ENCODE measurements around the gene OBSCN.

OBSCN gene

DNA sequence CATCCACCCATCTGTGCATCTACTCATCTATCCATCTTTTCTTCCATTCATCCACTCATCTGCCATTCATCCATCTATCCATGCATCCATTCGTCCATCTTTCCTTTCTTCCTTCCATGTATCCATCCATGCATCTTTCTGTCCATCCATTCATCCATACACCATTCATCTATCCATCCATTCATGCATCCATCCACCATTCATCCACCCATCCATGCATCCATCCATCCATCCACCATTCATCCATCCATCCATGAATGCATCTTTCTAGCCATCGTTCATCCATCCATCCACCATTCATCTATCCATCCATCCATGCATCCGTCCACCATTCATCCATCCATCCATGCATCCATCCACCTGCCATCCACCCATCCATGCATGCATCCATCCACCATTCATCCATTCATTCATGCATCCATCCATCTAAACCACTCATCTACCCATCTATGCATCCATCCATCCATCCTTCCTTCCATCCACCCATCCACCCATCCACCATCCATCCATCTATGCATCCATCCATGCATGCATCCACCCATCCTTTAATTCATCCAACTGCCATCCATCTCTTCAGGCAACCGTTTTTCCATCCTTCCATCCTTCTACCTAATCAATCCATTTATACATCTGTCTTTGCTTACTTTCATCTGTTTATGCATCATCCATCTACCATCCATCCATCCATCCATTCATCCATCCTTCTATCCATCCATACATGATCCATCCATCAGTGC, 111.7 kb downstream of the OBSCN start:
- TF ChIP-seq FOXP2 (optimal IDR thresholded peaks at IDR 0.05; ENCODE audit: borderline replicate concordance, extremely low read depth, extremely low read length, insufficient read depth) (no peak), POLR2AphosphoS5 (IDR thresholded peaks at IDR 0.05; ENCODE audit: low read depth, low read length) (no peak), TAF1 (IDR thresholded peaks at IDR 0.05; ENCODE audit: borderline replicate concordance, insufficient read depth, low read length) (no peak), SIN3A (IDR thresholded peaks at IDR 0.05; ENCODE audit: borderline replicate concordance, insufficient read depth, low read length) (no peak)
- TF ChIP-seq, protein P1, sequence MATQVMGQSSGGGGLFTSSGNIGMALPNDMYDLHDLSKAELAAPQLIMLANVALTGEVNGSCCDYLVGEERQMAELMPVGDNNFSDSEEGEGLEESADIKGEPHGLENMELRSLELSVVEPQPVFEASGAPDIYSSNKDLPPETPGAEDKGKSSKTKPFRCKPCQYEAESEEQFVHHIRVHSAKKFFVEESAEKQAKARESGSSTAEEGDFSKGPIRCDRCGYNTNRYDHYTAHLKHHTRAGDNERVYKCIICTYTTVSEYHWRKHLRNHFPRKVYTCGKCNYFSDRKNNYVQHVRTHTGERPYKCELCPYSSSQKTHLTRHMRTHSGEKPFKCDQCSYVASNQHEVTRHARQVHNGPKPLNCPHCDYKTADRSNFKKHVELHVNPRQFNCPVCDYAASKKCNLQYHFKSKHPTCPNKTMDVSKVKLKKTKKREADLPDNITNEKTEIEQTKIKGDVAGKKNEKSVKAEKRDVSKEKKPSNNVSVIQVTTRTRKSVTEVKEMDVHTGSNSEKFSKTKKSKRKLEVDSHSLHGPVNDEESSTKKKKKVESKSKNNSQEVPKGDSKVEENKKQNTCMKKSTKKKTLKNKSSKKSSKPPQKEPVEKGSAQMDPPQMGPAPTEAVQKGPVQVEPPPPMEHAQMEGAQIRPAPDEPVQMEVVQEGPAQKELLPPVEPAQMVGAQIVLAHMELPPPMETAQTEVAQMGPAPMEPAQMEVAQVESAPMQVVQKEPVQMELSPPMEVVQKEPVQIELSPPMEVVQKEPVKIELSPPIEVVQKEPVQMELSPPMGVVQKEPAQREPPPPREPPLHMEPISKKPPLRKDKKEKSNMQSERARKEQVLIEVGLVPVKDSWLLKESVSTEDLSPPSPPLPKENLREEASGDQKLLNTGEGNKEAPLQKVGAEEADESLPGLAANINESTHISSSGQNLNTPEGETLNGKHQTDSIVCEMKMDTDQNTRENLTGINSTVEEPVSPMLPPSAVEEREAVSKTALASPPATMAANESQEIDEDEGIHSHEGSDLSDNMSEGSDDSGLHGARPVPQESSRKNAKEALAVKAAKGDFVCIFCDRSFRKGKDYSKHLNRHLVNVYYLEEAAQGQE (IDR thresholded peaks at IDR 0.05; ENCODE audit: insufficient read depth in 1 of 2, low read depth in 2 of 2, low read length in 2 of 2), result no peak

DNA sequence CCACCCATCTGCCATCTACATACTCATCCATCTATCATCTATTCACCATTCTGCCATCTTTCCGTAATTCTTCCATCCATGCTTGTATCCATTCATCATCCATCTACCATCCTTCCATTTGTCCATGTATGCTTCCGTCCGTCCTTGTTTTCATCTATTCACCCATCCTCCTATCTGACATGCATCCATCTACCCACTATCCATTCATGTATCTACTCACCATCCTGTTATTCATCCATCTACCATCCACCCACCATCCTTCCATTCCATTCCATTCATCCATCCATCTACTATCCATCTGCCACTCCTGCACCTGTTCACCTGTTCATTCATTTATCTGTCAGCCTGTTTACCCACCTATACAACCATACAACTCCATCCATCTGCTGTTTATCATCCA, 112.5 kb downstream of the OBSCN start:
- no peak for TF ChIP-seq SIN3A (IDR thresholded peaks at IDR 0.05; ENCODE audit: borderline replicate concordance, insufficient read depth, low read length)
- TF ChIP-seq, protein P1 (IDR thresholded peaks at IDR 0.05; ENCODE audit: insufficient read depth in 1 of 2, low read depth in 2 of 2, low read length in 2 of 2), result no peak
- TF ChIP-seq POLR2AphosphoS5 (IDR thresholded peaks at IDR 0.05; ENCODE audit: low read depth, low read length), result no peak
- no peak for TF ChIP-seq TAF1 (IDR thresholded peaks at IDR 0.05; ENCODE audit: borderline replicate concordance, insufficient read depth, low read length)
- TF ChIP-seq FOXP2 (optimal IDR thresholded peaks at IDR 0.05; ENCODE audit: borderline replicate concordance, extremely low read depth, extremely low read length, insufficient read depth), result no peak

DNA sequence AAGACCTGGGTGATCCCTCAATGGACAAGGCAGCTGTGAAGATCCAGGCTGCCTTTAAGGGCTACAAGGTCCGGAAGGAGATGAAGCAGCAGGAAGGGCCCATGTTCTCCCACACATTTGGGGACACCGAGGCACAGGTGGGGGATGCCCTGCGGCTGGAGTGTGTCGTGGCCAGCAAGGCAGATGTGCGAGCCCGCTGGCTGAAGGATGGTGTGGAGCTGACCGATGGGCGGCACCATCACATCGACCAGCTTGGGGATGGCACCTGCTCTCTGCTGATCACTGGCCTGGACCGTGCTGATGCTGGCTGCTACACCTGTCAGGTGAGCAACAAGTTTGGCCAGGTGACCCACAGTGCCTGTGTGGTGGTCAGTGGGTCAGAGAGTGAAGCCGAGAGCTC, 113.6 kb downstream of the OBSCN start:
- TF ChIP-seq POLR2AphosphoS5 (IDR thresholded peaks at IDR 0.05; ENCODE audit: low read depth, low read length), result no peak
- TF ChIP-seq, protein P1 (IDR thresholded peaks at IDR 0.05; ENCODE audit: insufficient read depth in 1 of 2, low read depth in 2 of 2, low read length in 2 of 2), result no peak
- TF ChIP-seq TAF1 (IDR thresholded peaks at IDR 0.05; ENCODE audit: borderline replicate concordance, insufficient read depth, low read length), result no peak
- no peak for TF ChIP-seq SIN3A (IDR thresholded peaks at IDR 0.05; ENCODE audit: borderline replicate concordance, insufficient read depth, low read length)
- no peak for TF ChIP-seq FOXP2 (optimal IDR thresholded peaks at IDR 0.05; ENCODE audit: borderline replicate concordance, extremely low read depth, extremely low read length, insufficient read depth)

DNA sequence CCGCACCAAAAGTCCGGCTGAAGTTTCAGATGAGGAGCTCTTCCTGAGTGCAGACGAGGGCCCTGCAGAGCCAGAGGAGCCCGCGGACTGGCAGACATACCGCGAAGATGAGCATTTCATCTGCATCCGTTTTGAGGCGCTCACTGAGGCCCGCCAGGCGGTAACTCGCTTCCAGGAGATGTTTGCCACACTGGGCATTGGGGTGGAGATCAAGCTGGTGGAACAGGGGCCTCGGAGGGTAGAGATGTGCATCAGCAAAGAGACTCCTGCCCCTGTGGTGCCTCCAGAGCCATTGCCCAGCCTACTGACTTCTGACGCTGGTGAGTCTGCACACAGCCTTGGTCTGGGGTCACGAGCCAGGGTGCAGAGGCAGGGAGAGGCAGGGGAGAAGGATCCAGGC, 114.1 kb downstream of the OBSCN start:
- TF ChIP-seq, protein P1 (IDR thresholded peaks at IDR 0.05; ENCODE audit: insufficient read depth in 1 of 2, low read depth in 2 of 2, low read length in 2 of 2), result no peak
- TF ChIP-seq FOXP2 (optimal IDR thresholded peaks at IDR 0.05; ENCODE audit: borderline replicate concordance, extremely low read depth, extremely low read length, insufficient read depth), result no peak

DNA sequence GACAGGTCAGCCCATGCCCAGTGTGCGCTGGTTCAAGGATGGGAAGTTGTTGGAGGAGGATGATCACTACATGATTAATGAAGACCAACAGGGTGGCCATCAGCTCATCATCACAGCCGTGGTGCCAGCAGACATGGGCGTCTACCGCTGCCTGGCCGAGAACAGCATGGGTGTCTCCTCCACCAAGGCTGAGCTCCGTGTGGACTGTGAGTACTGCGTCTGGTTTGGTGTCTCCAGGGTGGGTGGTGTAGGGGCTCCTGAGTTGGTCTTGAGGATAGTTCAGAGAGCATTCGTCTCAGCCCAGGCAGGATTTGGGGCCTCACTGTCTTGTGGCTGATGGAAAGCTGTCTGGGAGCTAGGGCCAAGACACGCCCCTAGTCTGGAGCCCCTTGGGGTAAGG, 115.6 kb downstream of the OBSCN start:
- TF ChIP-seq SIN3A (IDR thresholded peaks at IDR 0.05; ENCODE audit: borderline replicate concordance, insufficient read depth, low read length), result no peak
- TF ChIP-seq, protein P1 (IDR thresholded peaks at IDR 0.05; ENCODE audit: insufficient read depth in 1 of 2, low read depth in 2 of 2, low read length in 2 of 2), result no peak
- TF ChIP-seq POLR2AphosphoS5 (IDR thresholded peaks at IDR 0.05; ENCODE audit: low read depth, low read length), result no peak
- TF ChIP-seq TAF1 (IDR thresholded peaks at IDR 0.05; ENCODE audit: borderline replicate concordance, insufficient read depth, low read length), result no peak
- TF ChIP-seq FOXP2 (optimal IDR thresholded peaks at IDR 0.05; ENCODE audit: borderline replicate concordance, extremely low read depth, extremely low read length, insufficient read depth), result no peak
